GM21381 (cell line): ENCODE data around the gene WBP1.
A peak's percentile ranks its signal among the peaks of the same experiment; 100 is the strongest.
"Not testable (repeated sequence)": the region's sequence is repeated elsewhere in the genome, so short reads cannot be mapped to it uniquely, and the experiment has no call there.

Experiments used
- ATAC-seq: cut with Tn5 transposase; IDR thresholded peaks from one replicate; pipeline ENCODE4 v1.9.1; 2021; ENCODE audit warnings: mild to moderate bottlenecking, moderate library complexity; ENCODE audit not compliant: unreplicated experiment

The WBP1 gene

GRCh38 chr2:74448771-74449170, 9.5 kb upstream of the WBP1 start:
- ATAC-seq = no peak

- ATAC-seq = no peak
Measured at GRCh38 chr2:74450570-74451190, 7.6 kb upstream of the WBP1 start.

- peak; percentile 42 for ATAC-seq
Measured at GRCh38 chr2:74454654-74455511, 3.4 kb upstream of the WBP1 start, which contains the start of gene INO80B. INO80B (plus strand) TSS chr2:74455087; CDS start chr2:74455117, 30 bp downstream.

GRCh38 chr2:74457129-74457548, 1.1 kb upstream of the WBP1 start:
- no peak for ATAC-seq

- peak; percentile 23 for ATAC-seq
Measured at GRCh38 chr2:74457549-74458131, 598 bp upstream of the WBP1 start.

- ATAC-seq = no peak
Measured at GRCh38 chr2:74458938-74459363, 713 bp downstream of the WBP1 start.

GRCh38 chr2:74459503-74460118, 1.4 kb downstream of the WBP1 start:
- ATAC-seq = not testable (repeated sequence)

- not testable (repeated sequence) for ATAC-seq
Measured at GRCh38 chr2:74460187-74460586, 1.9 kb downstream of the WBP1 start.

- no peak for ATAC-seq
Measured at GRCh38 chr2:74461187-74462053, 3.2 kb downstream of the WBP1 start.

GRCh38 chr2:74462054-74462785, 4.0 kb downstream of the WBP1 start:
- ATAC-seq = no peak

- ATAC-seq = no peak
Measured at GRCh38 chr2:74462786-74463105, 4.5 kb downstream of the WBP1 start.

GRCh38 chr2:74464406-74464805, 6.2 kb downstream of the WBP1 start:
- ATAC-seq = no peak

- not testable (repeated sequence) for ATAC-seq
Measured at GRCh38 chr2:74470742-74471141, 12.5 kb downstream of the WBP1 start.

GRCh38 chr2:74471332-74472065, 13.3 kb downstream of the WBP1 start:
- no peak for ATAC-seq

GRCh38 chr2:74472086-74472944, 14.1 kb downstream of the WBP1 start, which contains the start of gene MRPL53:
MRPL53 (minus strand) TSS chr2:74472680; CDS start chr2:74472660, 20 bp downstream.
- peak; percentile 82 for ATAC-seq

- ATAC-seq = no peak
Measured at GRCh38 chr2:74472945-74473258, 14.7 kb downstream of the WBP1 start.

GRCh38 chr2:74474481-74474880, 16.2 kb downstream of the WBP1 start:
- ATAC-seq = no peak

- ATAC-seq = no peak
Measured at GRCh38 chr2:74474899-74475298, 16.7 kb downstream of the WBP1 start.
